GM12872 (cell line): ENCODE data around the gene USP19.

Experiments used
- CTCF ChIP-seq: IDR thresholded peaks from 3 replicates; pipeline ENCODE4 v1.5.1; 2011; ENCODE audit warnings: low read depth, mild to moderate bottlenecking, low read length, moderate library complexity; ENCODE audit not compliant: insufficient read depth

The USP19 gene

GRCh38 chr3:49093853-49094767, 26.5 kb downstream of the USP19 start, which contains the start of gene QRICH1:
QRICH1 (minus strand) TSS chr3:49094071; CDS start chr3:49077017, 17,054 bp downstream.
- peak; percentile 75 for TF ChIP-seq CTCF

- no peak for TF ChIP-seq CTCF
These were observed 27.4 kb downstream of the USP19 start for GRCh38 chr3:49092938-49093852.

GRCh38 chr3:49081429-49081828, 39.2 kb downstream of the USP19 start:
- no peak for TF ChIP-seq CTCF

- TF ChIP-seq CTCF: no peak
These were observed 41.4 kb downstream of the USP19 start for GRCh38 chr3:49079270-49079669.

- TF ChIP-seq CTCF: no peak
These were observed 44.0 kb downstream of the USP19 start for GRCh38 chr3:49076646-49077045.

GRCh38 chr3:49076116-49076515, 44.5 kb downstream of the USP19 start:
- no peak for TF ChIP-seq CTCF
